ENCODE results near the gene RAD52. TPM values are rescaled to one million over a fixed set of nuclear protein-coding genes. Genes with fewer than 3 reads are reported as not detected.

The RAD52 gene
- total RNA-seq, 1 experiment from 2014 or later, result 15.3 TPM

DNA sequence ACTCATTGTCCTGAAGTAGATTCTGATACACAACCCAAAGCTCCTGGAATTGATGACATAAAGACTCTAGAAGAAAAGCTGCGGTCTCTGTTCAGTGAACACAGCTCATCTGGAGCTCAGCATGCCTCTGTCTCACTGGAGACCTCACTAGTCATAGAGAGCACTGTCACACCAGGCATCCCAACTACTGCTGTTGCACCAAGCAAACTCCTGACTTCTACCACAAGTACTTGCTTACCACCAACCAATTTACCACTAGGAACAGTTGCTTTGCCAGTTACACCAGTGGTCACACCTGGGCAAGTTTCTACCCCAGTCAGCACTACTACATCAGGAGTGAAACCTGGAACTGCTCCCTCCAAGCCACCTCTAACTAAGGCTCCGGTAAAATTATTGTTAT lies 63.8 kb downstream of the RAD52 start:
- Mint-ChIP-seq H3K27me3 (ENCODE audit: low read depth) (no peaks in the 10 kb centered on the region), H3K4me1 (no peaks in the 10 kb centered on the region), H3K27ac (no peak overlapping the region; a peak in 1 of 7 replicates), H3K36me3 (ENCODE audit: insufficient read depth in 1 of 3, low read depth in 3 of 3) (peaks cover 42 to 94% (median 92%) of the 10 kb centered on the region in 3 experiments; a peak in 6 of 7 replicates), H3K9me3 (no peaks in the 10 kb centered on the region), H3K4me3 (no peak overlapping the region)
- no peaks in the 10 kb centered on the region for H4K20me1 ChIP-seq (ENCODE audit: control insufficient read depth, insufficient read depth, insufficient read length)
- H2AK5ac ChIP-seq (ENCODE audit: insufficient read length, low read length), result no peak overlapping the region
- H3K23me2 ChIP-seq (ENCODE audit: insufficient read length, low read depth, low read length, poor library complexity, severe bottlenecking), result no peaks in the 10 kb centered on the region
- H3K79me1 ChIP-seq (ENCODE audit: insufficient read depth, low read depth, low read length, poor library complexity, severe bottlenecking), result no peaks in the 10 kb centered on the region
- no peak overlapping the region for H3T11ph ChIP-seq (ENCODE audit: low read length)
- no peaks in the 10 kb centered on the region for H3K4me1 ChIP-seq (ENCODE audit: insufficient read depth, low read length)
- DNase-seq, result no peak
- no peak overlapping the region for H3K9ac ChIP-seq (ENCODE audit: extremely low read depth, insufficient read length, low read length)
- H3K79me2 ChIP-seq (ENCODE audit: insufficient read depth, low read length), result no peaks in the 10 kb centered on the region
- no peak overlapping the region for H2BK120ac ChIP-seq (ENCODE audit: low read depth, low read length, poor library complexity, severe bottlenecking)
- H4K91ac ChIP-seq (ENCODE audit: insufficient read length, low read depth, low read length), result no peak overlapping the region
- H3K23ac ChIP-seq (ENCODE audit: insufficient read length, low read depth, low read length), result no peak overlapping the region
- no peak overlapping the region for H2BK15ac ChIP-seq (ENCODE audit: low read depth, low read length)
- H3K27ac ChIP-seq (ENCODE audit: insufficient read length, low read depth, low read length), result no peak overlapping the region
- H3K18ac ChIP-seq (ENCODE audit: insufficient read length, low read depth, low read length), result no peak overlapping the region
- H3K4me2 ChIP-seq (ENCODE audit: insufficient read depth, insufficient read length, low read length), result no peak overlapping the region
- H4K5ac ChIP-seq (ENCODE audit: insufficient read length, low read depth, low read length), result no peak overlapping the region
- no peak overlapping the region for H4K8ac ChIP-seq (replicated peaks; ENCODE audit: insufficient read length, low read depth, low read length)
- WGBS (ENCODE audit: extremely low coverage, insufficient read length, low lambda C conversion rate), result no CpG with 5 or more reads among the region's 2 CpGs
- no peak overlapping the region for H2BK5ac ChIP-seq (ENCODE audit: insufficient read length, low read length)
- H3K27me3 ChIP-seq (ENCODE audit: insufficient read depth, low read length), result no peaks in the 10 kb centered on the region
- no peak overlapping the region for H3K56ac ChIP-seq (ENCODE audit: insufficient read length, low read depth, low read length)
- no peak overlapping the region for H3K14ac ChIP-seq (ENCODE audit: insufficient read depth, low read length)
- H2AFZ ChIP-seq (ENCODE audit: low read length), result no peak overlapping the region
- TF ChIP-seq, protein P1, sequence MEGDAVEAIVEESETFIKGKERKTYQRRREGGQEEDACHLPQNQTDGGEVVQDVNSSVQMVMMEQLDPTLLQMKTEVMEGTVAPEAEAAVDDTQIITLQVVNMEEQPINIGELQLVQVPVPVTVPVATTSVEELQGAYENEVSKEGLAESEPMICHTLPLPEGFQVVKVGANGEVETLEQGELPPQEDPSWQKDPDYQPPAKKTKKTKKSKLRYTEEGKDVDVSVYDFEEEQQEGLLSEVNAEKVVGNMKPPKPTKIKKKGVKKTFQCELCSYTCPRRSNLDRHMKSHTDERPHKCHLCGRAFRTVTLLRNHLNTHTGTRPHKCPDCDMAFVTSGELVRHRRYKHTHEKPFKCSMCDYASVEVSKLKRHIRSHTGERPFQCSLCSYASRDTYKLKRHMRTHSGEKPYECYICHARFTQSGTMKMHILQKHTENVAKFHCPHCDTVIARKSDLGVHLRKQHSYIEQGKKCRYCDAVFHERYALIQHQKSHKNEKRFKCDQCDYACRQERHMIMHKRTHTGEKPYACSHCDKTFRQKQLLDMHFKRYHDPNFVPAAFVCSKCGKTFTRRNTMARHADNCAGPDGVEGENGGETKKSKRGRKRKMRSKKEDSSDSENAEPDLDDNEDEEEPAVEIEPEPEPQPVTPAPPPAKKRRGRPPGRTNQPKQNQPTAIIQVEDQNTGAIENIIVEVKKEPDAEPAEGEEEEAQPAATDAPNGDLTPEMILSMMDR (conservative IDR thresholded peaks at IDR 0.05), result no peak
- no peak overlapping the region for H3K4ac ChIP-seq (ENCODE audit: low read depth, low read length)
- no peak overlapping the region for H2BK12ac ChIP-seq (ENCODE audit: insufficient read length, low read depth, low read length)
- H2BK20ac ChIP-seq (ENCODE audit: low read depth, low read length, poor library complexity, severe bottlenecking), result no peak overlapping the region
- H3K9me3 ChIP-seq (ENCODE audit: control insufficient read depth, low read depth, low read length), result no peaks in the 10 kb centered on the region
